ENCODE measurements around the gene EPN1. TPM values are rescaled to one million over a fixed set of nuclear protein-coding genes. Genes with fewer than 3 reads are reported as not detected.

EPN1 gene
- total and polyA plus RNA-seq, 2 experiments from 2014 or later: 48.8 to 82.2 TPM

DNA sequence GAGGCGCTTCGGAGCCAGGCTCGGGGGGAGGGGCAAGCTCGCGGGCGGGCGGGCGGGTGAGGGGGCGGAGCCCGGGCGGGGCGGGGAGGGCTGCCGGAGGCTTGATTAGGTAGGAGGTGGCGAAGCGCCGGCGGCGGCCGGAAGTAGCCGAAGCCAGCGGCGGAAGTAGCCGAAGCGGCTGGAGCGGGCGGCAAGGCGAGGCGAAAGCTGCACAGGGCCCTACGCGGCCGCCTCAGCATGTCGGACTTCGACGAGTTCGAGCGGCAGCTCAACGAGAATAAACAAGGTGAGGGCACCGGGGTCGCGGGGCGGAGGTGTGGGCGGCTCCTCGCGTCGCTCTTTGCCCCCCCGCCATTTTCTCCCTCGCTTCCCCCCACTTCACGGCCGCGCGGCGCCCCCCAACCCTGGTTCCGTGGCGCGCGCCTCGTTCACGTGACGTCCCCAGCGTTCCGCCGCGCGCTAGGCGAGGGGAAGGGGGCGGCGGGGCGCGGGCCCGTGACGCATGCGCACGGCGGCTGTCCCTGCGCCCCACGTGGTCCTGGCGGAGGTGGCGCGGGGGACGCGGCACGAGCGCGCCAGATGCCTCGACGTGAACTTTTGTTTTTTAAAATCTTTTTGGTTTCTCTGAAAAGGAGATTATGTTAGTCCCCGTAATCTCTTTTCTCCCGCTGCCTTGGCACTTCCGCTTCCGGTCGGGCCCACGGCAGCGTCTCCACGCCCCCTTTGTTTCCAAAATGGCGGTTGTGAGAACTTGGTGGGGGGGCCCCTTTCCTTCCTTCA lies 20.0 kb upstream of the EPN1 start, which contains the start of gene U2AF2:
TSS of gene U2AF2 (plus strand) at position 168 of the 780 bp plus-strand sequence. CDS start at position 238, 70 bp downstream.
- in situ Hi-C loops (cut with MboI): loop anchor here (25.0 kb wide), 1 partner anchor 1193 kb away; the partner anchor contains the start of genes CDC42EP5 and LENG9
- H3K27me3 ChIP-seq (replicated peaks; ENCODE audit: insufficient read depth): no peaks in the 10 kb centered on the region
- peaks cover 8% of the 10 kb centered on the region for H3F3A ChIP-seq (ENCODE audit: insufficient read depth)
- no peaks in the 10 kb centered on the region for H3K9me3 ChIP-seq (ENCODE audit: low read depth)
- H3K9ac ChIP-seq: peak within 1 kb of the TSS; percentile 98
- peaks cover 51% of the 10 kb centered on the region for H3K79me2 ChIP-seq (ENCODE audit: insufficient read depth)
- H3K4me1 ChIP-seq (ENCODE audit: insufficient read depth): peaks cover 24% of the 10 kb centered on the region
- TF ChIP-seq EZH2phosphoT487 (IDR thresholded peaks at IDR 0.05; ENCODE audit: insufficient read depth, low read depth): no peak
- no peak for TF ChIP-seq EZH2 (IDR thresholded peaks at IDR 0.05; ENCODE audit: insufficient read depth, poor library complexity, severe bottlenecking)
- peak; percentile 95 for DNase-seq
- H3K27ac ChIP-seq: peak within 1 kb of the TSS; percentile 97
- H3K4me3 ChIP-seq: peak within 1 kb of the TSS; percentile 98
- H3K36me3 ChIP-seq (ENCODE audit: low read depth): no peaks in the 10 kb centered on the region
- no peaks in the 10 kb centered on the region for H3K9me2 ChIP-seq (ENCODE audit: insufficient read depth)
- H4K20me1 ChIP-seq (ENCODE audit: insufficient read depth): peaks cover 37% of the 10 kb centered on the region; the same call in 1 of the 2 replicates
- H2AFZ ChIP-seq: peak within 1 kb of the TSS; percentile 85
- H3K4me2 ChIP-seq (ENCODE audit: unreplicated experiment): peak within 1 kb of the TSS; percentile 100
- WGBS, 2 experiments (ENCODE audit: low coverage in 1 of 2, low lambda C conversion rate in 2 of 2, missing lambda C conversion rate in 2 of 2): 1 to 2% methylated on average over 58 to 61 of the region's 95 CpGs

DNA sequence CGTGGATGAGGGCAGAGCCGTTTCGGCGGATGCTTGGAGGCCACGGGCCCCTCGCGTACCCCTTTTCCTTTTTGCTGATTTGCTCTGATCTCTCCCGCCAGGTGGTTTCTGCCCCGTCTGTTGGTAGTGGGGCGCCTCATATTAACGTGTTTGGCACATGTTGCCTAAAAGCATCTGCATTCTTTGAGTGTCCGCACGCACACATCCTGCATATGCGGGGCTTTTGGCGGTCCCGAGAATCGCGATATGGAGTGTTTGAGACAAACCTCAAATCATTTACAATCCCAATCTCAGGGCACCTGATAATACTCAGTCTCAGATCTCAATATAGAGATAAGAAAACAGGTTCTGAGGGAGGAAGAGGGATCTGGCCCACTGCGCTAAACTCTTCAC lies 19.4 kb upstream of the EPN1 start:
- DNase-seq: no peak
- TF ChIP-seq EZH2 (IDR thresholded peaks at IDR 0.05; ENCODE audit: insufficient read depth, poor library complexity, severe bottlenecking) (no peak), EZH2phosphoT487 (IDR thresholded peaks at IDR 0.05; ENCODE audit: insufficient read depth, low read depth) (no peak)
- H4K20me1 ChIP-seq (ENCODE audit: insufficient read depth): peaks cover 37% of the 10 kb centered on the region; the same call in 1 of the 2 replicates
- peak overlapping the region; percentile 98 for H3K9ac ChIP-seq
- H3K9me3 ChIP-seq (ENCODE audit: low read depth): no peaks in the 10 kb centered on the region
- H3K27me3 ChIP-seq (replicated peaks; ENCODE audit: insufficient read depth): no peaks in the 10 kb centered on the region
- H3K4me1 ChIP-seq (ENCODE audit: insufficient read depth): peaks cover 24% of the 10 kb centered on the region
- H2AFZ ChIP-seq: peak overlapping the region; percentile 49
- peak overlapping the region; percentile 98 for H3K4me3 ChIP-seq
- peak overlapping the region; percentile 97 for H3K27ac ChIP-seq
- H3K4me2 ChIP-seq (ENCODE audit: unreplicated experiment): peak overlapping the region; percentile 100
- WGBS, 2 experiments (ENCODE audit: low coverage in 1 of 2, low lambda C conversion rate in 2 of 2, missing lambda C conversion rate in 2 of 2): 0 to 1% methylated on average over 19 of the region's 19 CpGs
- peaks cover 8% of the 10 kb centered on the region for H3F3A ChIP-seq (ENCODE audit: insufficient read depth)
- in situ Hi-C loops (cut with MboI): loop anchor here (25.0 kb wide), 1 partner anchor 1193 kb away; the partner anchor contains the start of genes CDC42EP5 and LENG9
- peaks cover 57% of the 10 kb centered on the region for H3K79me2 ChIP-seq (ENCODE audit: insufficient read depth)
- H3K9me2 ChIP-seq (ENCODE audit: insufficient read depth): no peaks in the 10 kb centered on the region
- H3K36me3 ChIP-seq (ENCODE audit: low read depth): no peaks in the 10 kb centered on the region; the same call in 1 of the 2 replicates

DNA sequence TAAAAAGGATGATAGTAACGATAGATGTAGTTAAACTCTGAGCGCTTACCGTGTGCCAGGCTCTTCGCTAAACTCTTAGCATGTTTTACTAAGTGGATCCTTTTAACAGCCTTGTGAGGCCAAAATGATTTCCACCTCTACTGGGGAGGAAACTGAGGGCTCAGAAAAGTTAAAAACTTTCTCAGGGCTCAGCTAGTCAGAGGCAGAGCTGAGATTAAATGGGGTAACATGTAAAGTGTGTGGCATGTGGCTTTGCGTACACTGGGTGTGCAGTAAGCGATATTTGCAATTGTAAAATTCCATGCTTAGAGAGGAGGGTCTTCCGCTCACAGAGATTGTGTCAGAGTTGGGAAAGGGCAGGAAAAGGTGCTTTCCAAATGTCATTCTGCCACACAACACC lies 18.5 kb upstream of the EPN1 start:
- 29 to 33% methylated on average over 7 of the region's 7 CpGs for WGBS, 2 experiments (ENCODE audit: low coverage in 1 of 2, low lambda C conversion rate in 2 of 2, missing lambda C conversion rate in 2 of 2)
- peaks cover 66% of the 10 kb centered on the region for H3K79me2 ChIP-seq (ENCODE audit: insufficient read depth)
- H3K27me3 ChIP-seq (replicated peaks; ENCODE audit: insufficient read depth): no peaks in the 10 kb centered on the region
- peaks cover 8% of the 10 kb centered on the region for H3F3A ChIP-seq (ENCODE audit: insufficient read depth)
- DNase-seq: no peak
- H3K9me3 ChIP-seq (ENCODE audit: low read depth): no peaks in the 10 kb centered on the region
- peak overlapping the region; percentile 97 for H3K27ac ChIP-seq
- peaks cover 24% of the 10 kb centered on the region for H3K4me1 ChIP-seq (ENCODE audit: insufficient read depth)
- H2AFZ ChIP-seq: no peak overlapping the region
- H3K36me3 ChIP-seq (ENCODE audit: low read depth): peaks cover 6% of the 10 kb centered on the region; the same call in 1 of the 2 replicates
- no peaks in the 10 kb centered on the region for H3K9me2 ChIP-seq (ENCODE audit: insufficient read depth)
- TF ChIP-seq EZH2 (IDR thresholded peaks at IDR 0.05; ENCODE audit: insufficient read depth, poor library complexity, severe bottlenecking) (no peak), EZH2phosphoT487 (IDR thresholded peaks at IDR 0.05; ENCODE audit: insufficient read depth, low read depth) (no peak)
- peak overlapping the region; percentile 98 for H3K9ac ChIP-seq
- in situ Hi-C loops (cut with MboI): loop anchor here (25.0 kb wide), 1 partner anchor 1194 kb away; the partner anchor contains the start of genes CDC42EP5 and LENG9
- H3K4me2 ChIP-seq (ENCODE audit: unreplicated experiment): peak overlapping the region; percentile 100
- H3K4me3 ChIP-seq: peak overlapping the region; percentile 98
- H4K20me1 ChIP-seq (ENCODE audit: insufficient read depth): peaks cover 37% of the 10 kb centered on the region; the same call in 1 of the 2 replicates

DNA sequence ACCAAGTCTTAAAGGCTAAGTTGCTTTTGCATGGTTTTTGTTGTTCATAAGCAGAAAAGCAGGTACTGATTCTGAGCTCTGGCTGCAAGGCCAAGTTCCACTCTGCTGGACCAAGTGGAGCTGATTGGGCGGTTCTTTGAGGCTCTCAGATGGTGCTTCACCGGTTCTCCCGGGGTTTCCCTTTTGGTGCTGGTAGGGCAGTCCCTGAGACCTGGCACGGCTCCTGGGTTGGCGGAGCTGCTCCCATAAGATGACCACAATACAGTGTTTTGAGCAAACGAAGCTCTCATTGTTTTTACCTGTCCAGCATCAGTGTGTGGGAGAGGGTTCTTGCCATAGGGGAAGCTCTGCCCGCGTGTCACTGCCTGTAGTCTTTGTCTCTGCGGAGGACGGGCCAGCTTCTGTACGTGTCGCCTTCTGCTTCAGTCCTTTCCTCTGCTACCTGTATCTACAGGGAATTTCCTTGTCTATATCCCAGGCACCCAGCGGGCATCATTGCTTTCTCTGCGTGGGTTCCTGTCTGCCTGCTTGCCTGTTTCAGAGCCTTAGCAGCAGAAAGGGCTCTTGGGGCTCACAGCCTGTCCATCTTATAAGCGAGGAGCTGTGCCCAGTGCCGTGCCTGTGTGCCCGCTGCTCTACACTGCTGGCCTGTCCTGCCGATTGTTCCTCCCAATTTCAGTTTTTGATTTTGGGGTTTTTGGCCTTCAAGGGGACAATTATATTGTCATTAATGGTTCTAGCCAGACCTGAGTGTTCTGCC lies 17.9 kb upstream of the EPN1 start:
- peaks cover 11% of the 10 kb centered on the region; the same call in 1 of the 2 replicates for H3K36me3 ChIP-seq (ENCODE audit: low read depth)
- H3K27me3 ChIP-seq (replicated peaks; ENCODE audit: insufficient read depth): no peaks in the 10 kb centered on the region
- H3K27ac ChIP-seq: peak overlapping the region; percentile 97
- H3K9ac ChIP-seq: peak overlapping the region; percentile 98
- TF ChIP-seq EZH2 (IDR thresholded peaks at IDR 0.05; ENCODE audit: insufficient read depth, poor library complexity, severe bottlenecking): no peak
- TF ChIP-seq EZH2phosphoT487 (IDR thresholded peaks at IDR 0.05; ENCODE audit: insufficient read depth, low read depth): no peak
- no peak overlapping the region for H2AFZ ChIP-seq
- H3K4me1 ChIP-seq (ENCODE audit: insufficient read depth): peaks cover 24% of the 10 kb centered on the region
- peaks cover 72% of the 10 kb centered on the region for H3K79me2 ChIP-seq (ENCODE audit: insufficient read depth)
- H3K9me3 ChIP-seq (ENCODE audit: low read depth): no peaks in the 10 kb centered on the region
- DNase-seq: peak; percentile 61
- H3K9me2 ChIP-seq (ENCODE audit: insufficient read depth): no peaks in the 10 kb centered on the region
- H3F3A ChIP-seq (ENCODE audit: insufficient read depth): peaks cover 8% of the 10 kb centered on the region
- WGBS, 2 experiments (ENCODE audit: low coverage in 1 of 2, low lambda C conversion rate in 2 of 2, missing lambda C conversion rate in 2 of 2): 22 to 27% methylated on average over 18 of the region's 18 CpGs
- peak overlapping the region; percentile 100 for H3K4me2 ChIP-seq (ENCODE audit: unreplicated experiment)
- in situ Hi-C loops (cut with MboI): loop anchor here (25.0 kb wide), 1 partner anchor 1195 kb away; the partner anchor contains the start of genes CDC42EP5 and LENG9
- peak overlapping the region; percentile 98 for H3K4me3 ChIP-seq
- peaks cover 37% of the 10 kb centered on the region; the same call in 1 of the 2 replicates for H4K20me1 ChIP-seq (ENCODE audit: insufficient read depth)

All from GM23248 (cell line).